Left lobe of liver (tissue), 2 donors: ENCODE data around the gene DOK1. TPM values are rescaled to one million over a fixed set of nuclear protein-coding genes. Genes with fewer than 3 reads are reported as not detected.

Source experiments
- ATAC-seq: fragments of 200-7000 bp; cut with Tn5 transposase; one replicate; pipeline ENCODE4 v1.9.1; 2020; ENCODE audit warnings: mild to moderate bottlenecking, moderate library complexity
- DNase-seq: peaks from one replicate; pipeline ENCODE4 v3.0.0-alpha.2; 2020; ENCODE audit warnings: low spot score
- total RNA-seq: library from RNA; stranded (reverse); gene quantifications from one replicate; pipeline ENCODE4 v1.2.1, GENCODE V29; 2021
- donor health status: DM: no; HTN: no; CAD: no; lungs with moderate emphysema.
- donor health status: DM: no; HTN: yes; CAD: no.

Gene DOK1
- total RNA-seq, 1 donor from 2014 or later: 2.8 TPM

DNA sequence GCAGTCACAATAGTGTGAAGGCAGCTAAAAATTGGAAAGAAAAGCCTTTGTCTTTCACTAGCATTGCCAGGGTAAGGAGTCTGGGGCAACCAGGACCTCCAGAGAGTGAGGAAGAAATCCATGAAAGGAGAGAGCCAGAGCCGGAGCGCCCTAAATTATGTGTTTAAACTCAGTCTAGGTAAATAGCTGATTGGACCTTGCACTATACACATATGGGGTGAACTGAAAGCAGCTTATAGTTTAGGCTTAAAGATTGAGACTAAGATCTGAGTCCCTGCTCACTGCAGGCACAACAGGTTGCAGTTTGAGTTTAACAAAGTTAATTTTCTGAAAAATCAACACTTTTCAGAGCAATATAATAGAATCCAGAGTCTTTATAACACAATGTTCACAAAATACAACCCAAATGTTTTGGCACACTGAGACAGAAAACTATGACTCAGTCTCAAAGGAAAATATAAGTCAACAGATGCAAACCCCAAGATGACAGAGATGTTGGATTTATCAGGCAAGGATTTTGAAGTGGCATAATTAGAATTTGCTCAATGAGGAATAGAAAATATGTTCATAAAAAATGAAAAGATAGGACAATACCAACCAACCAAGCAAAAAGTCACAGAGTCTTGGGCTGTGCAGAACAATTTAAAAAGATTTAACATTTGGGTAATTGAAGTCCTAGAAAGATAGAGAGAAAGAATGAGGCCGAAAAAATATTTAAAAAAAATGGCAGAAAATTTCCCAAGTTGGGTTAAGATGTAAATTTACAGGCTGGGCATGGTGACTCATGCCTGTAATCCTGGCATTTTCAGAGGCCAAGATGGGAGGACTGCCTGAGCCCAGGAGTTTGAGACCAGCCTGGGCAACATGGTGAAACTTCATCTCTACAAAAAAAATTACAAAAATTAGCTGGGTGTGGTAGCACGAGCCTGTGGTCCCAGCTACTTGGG lies 39.6 kb downstream of the DOK1 start:
- DNase-seq (no peak), ATAC-seq (no peak)

GRCh38 chr2:74596584-74596983 lies 42.1 kb downstream of the DOK1 start:
- ATAC-seq: no peak
- DNase-seq: no peak

- no peak for ATAC-seq
- DNase-seq: no peak
Observed at GRCh38 chr2:74597410-74597809, 42.9 kb downstream of the DOK1 start.

GRCh38 chr2:74599676-74600075 lies 45.2 kb downstream of the DOK1 start:
- ATAC-seq (no peak), DNase-seq (no peak)

- no peak for ATAC-seq
Observed at GRCh38 chr2:74602586-74603281, 48.2 kb downstream of the DOK1 start.

DNA sequence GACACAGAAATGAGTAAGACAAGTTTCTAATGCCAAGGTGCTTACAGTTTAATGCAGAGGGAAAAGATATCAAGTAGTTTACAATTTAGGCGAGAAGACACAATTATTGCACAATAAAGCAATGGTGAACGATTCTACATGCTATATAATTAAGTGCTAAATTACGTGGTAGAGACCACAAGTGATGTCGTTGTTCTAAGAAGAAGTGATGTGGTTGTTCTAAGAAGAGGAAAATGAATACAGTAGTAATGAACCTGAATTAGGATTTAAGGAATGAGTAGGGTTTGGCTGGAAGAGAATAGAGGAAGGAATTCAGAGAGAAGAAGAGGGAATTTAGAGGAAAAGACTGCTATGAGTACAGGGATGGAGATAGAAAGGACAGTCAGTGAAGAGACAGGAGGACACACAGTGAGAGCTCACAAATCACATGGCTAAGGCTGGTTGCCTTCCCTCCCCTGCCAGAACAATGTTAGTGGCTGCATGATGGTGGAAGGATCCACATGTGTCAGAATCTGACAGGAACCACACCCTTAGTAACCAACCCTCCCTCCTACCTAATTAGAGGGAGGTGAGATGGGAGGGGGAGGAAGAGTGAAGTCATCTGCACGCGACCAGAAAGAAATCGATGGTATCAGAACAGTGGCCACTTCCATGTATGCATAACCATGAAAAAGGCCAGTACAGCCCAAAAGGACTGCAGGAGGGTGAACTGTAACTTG lies 48.9 kb downstream of the DOK1 start:
- no peak for DNase-seq
- ATAC-seq: no peak

More at GRCh38 chr2:74602586-74603281, 48.2 kb downstream of the DOK1 start:
- DNase-seq: no peak

DNA sequence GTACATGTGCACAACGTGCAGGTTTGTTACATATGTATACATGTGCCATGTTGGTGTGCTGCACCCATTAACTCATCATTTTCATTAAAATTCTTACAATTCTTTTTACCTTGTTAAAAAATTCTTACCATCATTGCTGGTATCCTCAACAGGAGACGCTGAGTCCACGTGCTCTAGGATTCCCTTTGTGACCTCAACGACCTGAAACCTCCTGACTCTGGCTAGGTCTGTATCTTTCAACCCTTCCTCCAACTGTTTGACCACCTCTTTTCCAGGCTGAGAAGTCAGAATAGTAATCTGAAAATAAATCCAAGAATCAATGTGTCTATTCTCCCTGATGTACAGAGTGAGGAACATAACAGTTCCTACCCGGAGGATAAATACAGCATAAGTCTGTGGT lies 52.4 kb downstream of the DOK1 start:
- ATAC-seq: no peak

More for the DNA sequence above, 52.4 kb downstream of the DOK1 start:
- no peak for DNase-seq

Other genes with a start within 250 kb of the DOK1 start
- gene SLC4A5, start 211.3 kb upstream of the DOK1 start, total RNA-seq: 1.2 TPM
- gene DCTN1, start 174.4 kb upstream of the DOK1 start, total RNA-seq: 41.3 TPM
- 0.38 TPM for gene C2orf81, start 133.1 kb upstream of the DOK1 start, total RNA-seq
- gene WDR54, start 133.0 kb upstream of the DOK1 start, total RNA-seq: 1.5 TPM
- gene RTKN, start 112.8 kb upstream of the DOK1 start, total RNA-seq: 114 TPM
- 16.5 TPM for gene INO80B, start 99.6 kb upstream of the DOK1 start, total RNA-seq
- gene WBP1, start 96.3 kb upstream of the DOK1 start, total RNA-seq: 38.8 TPM
- 53.3 TPM for gene MOGS, start 89.3 kb upstream of the DOK1 start, total RNA-seq
- gene MRPL53, start 82.0 kb upstream of the DOK1 start, total RNA-seq: 48.9 TPM
- 14.0 TPM for gene CCDC142, start 71.7 kb upstream of the DOK1 start, total RNA-seq
- 39.8 TPM for gene TTC31, start 71.6 kb upstream of the DOK1 start, total RNA-seq
- 7.7 TPM for gene LBX2, start 55.1 kb upstream of the DOK1 start, total RNA-seq
- gene PCGF1, start 47.0 kb upstream of the DOK1 start, total RNA-seq: 10.4 TPM
- 0.08 TPM for gene TLX2, start 40.3 kb upstream of the DOK1 start, total RNA-seq
- 0.23 TPM for gene DQX1, start 28.5 kb upstream of the DOK1 start, total RNA-seq
- gene AUP1, start 25.0 kb upstream of the DOK1 start, total RNA-seq: 74.1 TPM
- 11.7 TPM for gene HTRA2, start 24.8 kb upstream of the DOK1 start, total RNA-seq
- 0.86 TPM for gene LOXL3, start 778 bp upstream of the DOK1 start, total RNA-seq
- not detected for gene M1AP, start 93.6 kb downstream of the DOK1 start, total RNA-seq
- gene SEMA4F, start 99.5 kb downstream of the DOK1 start, total RNA-seq: 2.6 TPM